GM19240 (cell line): ENCODE data around the gene ICA1.

ENCODE experiments used
- DNase-seq: peaks from one replicate; pipeline ENCODE4 v3.0.0; 2011; ENCODE audit warnings: low spot score; ENCODE audit not compliant: insufficient read length

The ICA1 gene

GRCh38 chr7:8161364-8161828 is 100.6 kb downstream of the ICA1 start:
- DNase-seq, result no peak

GRCh38 chr7:8160779-8161345 is 101.1 kb downstream of the ICA1 start:
- DNase-seq, result no peak

- no peak for DNase-seq
Measured at GRCh38 chr7:8160250-8160649, 101.7 kb downstream of the ICA1 start.

GRCh38 chr7:8159595-8159994 is 102.4 kb downstream of the ICA1 start:
- DNase-seq, result no peak

GRCh38 chr7:8157296-8157695 is 104.7 kb downstream of the ICA1 start:
- no peak for DNase-seq

- no peak for DNase-seq
Measured at GRCh38 chr7:8155836-8156235, 106.1 kb downstream of the ICA1 start.

GRCh38 chr7:8154272-8154671 is 107.7 kb downstream of the ICA1 start:
- no peak for DNase-seq

- DNase-seq, result no peak
Measured at GRCh38 chr7:8152489-8153192, 109.3 kb downstream of the ICA1 start.

GRCh38 chr7:8151161-8151725 is 110.7 kb downstream of the ICA1 start:
- no peak for DNase-seq

- DNase-seq, result no peak
Measured at GRCh38 chr7:8149222-8149621, 112.7 kb downstream of the ICA1 start.

GRCh38 chr7:8147760-8148463 is 114.1 kb downstream of the ICA1 start:
- DNase-seq, result no peak

GRCh38 chr7:8146788-8147413 is 115.1 kb downstream of the ICA1 start:
- DNase-seq, result no peak

- DNase-seq, result no peak
Measured at GRCh38 chr7:8146106-8146787, 115.7 kb downstream of the ICA1 start.

- no peak for DNase-seq
Measured at GRCh38 chr7:8144856-8145255, 117.1 kb downstream of the ICA1 start.

GRCh38 chr7:8143151-8143874 is 118.7 kb downstream of the ICA1 start:
- DNase-seq, result no peak

- DNase-seq, result no peak
Measured at GRCh38 chr7:8142477-8142876, 119.5 kb downstream of the ICA1 start.

- no peak for DNase-seq
Measured at GRCh38 chr7:8141070-8141469, 120.9 kb downstream of the ICA1 start.

GRCh38 chr7:8136051-8136730 is 125.8 kb downstream of the ICA1 start:
- DNase-seq, result no peak

- DNase-seq, result no peak
Measured at GRCh38 chr7:8135417-8135816, 126.5 kb downstream of the ICA1 start.
